HCT116 (cell line): ENCODE data around the gene KRTAP19-8. TPM values are rescaled to one million over a fixed set of nuclear protein-coding genes. Genes with fewer than 3 reads are reported as not detected.

Experiments
- ATAC-seq: fragments of 200-7000 bp; cut with Tn5 transposase; 2 replicates; pipeline ENCODE4 v1.9.1; 2020; ENCODE audit warnings: mild to moderate bottlenecking, moderate library complexity
- BruUV-seq: library from RNA; stranded (reverse); fragments of 400-500 nt; replicated peaks from 2 replicates; lab custom pipeline; 2021; lab: Mats Ljungman, UMichigan
- CTCF ChIA-PET: fragments of 300-600 bp; sonication (Branson Sonifier 250); formaldehyde crosslinking; loops from one replicate; lab custom pipeline; 2021; ENCODE audit warnings: antibody characterized with exemption; lab: Charles Lee
- POLR2A ChIA-PET: fragments of 300-600, 350-600 bp; sonication (Branson Sonifier 250); formaldehyde crosslinking; loops from one replicate; lab custom pipeline; 2021; ENCODE audit warnings: antibody characterized with exemption; lab: Charles Lee
- RAD21 ChIA-PET, 2 experiments: fragments of 300-600 bp; sonication (Branson Sonifier 250); formaldehyde crosslinking; loops; one replicate each; lab custom pipeline; 2023; ENCODE audit warnings: low total read pairs in 2 of 2; ENCODE audit not compliant: uncharacterized antibody in 2 of 2, unreplicated experiment in 2 of 2, low non-redundant PET in 1 of 2; lab: Charles Lee
- DNase-seq: peaks from one replicate; pipeline ENCODE4 v3.0.0-alpha.2; 2010; ENCODE audit warnings: low read depth, low spot score
- H2AFZ ChIP-seq: fragments of 200-600 bp; shearing (Covaris generic), sonication (generic); 2 replicates; pipeline ENCODE4 v1.6.1; 2017; ENCODE audit warnings: low read depth, mixed run types, mixed read lengths, antibody characterized with exemption, low read length; ENCODE audit not compliant: poor library complexity, severe bottlenecking
- H3K27ac ChIP-seq: 2 replicates; pipeline ENCODE4 v1.5.1; 2012; ENCODE audit warnings: low read depth, low read length
- H3K27me3 ChIP-seq: fragments of 200-600 bp; sonication (generic); 2 replicates; pipeline ENCODE4 v1.6.1; 2016; ENCODE audit warnings: mixed run types, low read length, mixed read lengths; ENCODE audit not compliant: insufficient read depth
- H3K36me3 ChIP-seq, 2 experiments: fragments of 200-500 bp in 1 of 2; fragments of 200-600 bp in 1 of 2; sonication (Bioruptor generic) in 1 of 2; sonication (generic) in 1 of 2; 2 replicates each; pipeline versions ENCODE4 v1.5.1 to v1.6.1; 2014 to 2016; ENCODE audit warnings: low read length in 2 of 2, inconsistent platforms in 1 of 2, mixed read lengths in 1 of 2, mixed run types in 1 of 2; ENCODE audit not compliant: insufficient read depth in 2 of 2, control insufficient read depth in 1 of 2
- H3K4me1 ChIP-seq, 2 experiments: fragments of 200-600 bp in 1 of 2; sonication (generic) in 1 of 2; 2 replicates each; pipeline versions ENCODE4 v1.5.1 to v1.6.1; 2012 to 2017; ENCODE audit warnings: low read length in 2 of 2, inconsistent platforms in 1 of 2, mild to moderate bottlenecking in 1 of 2, mixed read lengths in 1 of 2, mixed run types in 1 of 2, moderate library complexity in 1 of 2; ENCODE audit not compliant: insufficient read depth in 2 of 2, control insufficient read depth in 1 of 2
- H3K4me2 ChIP-seq: fragments of 200-600 bp; sonication (generic); 2 replicates; pipeline ENCODE4 v1.6.1; 2017; ENCODE audit warnings: mixed run types, low read length, mixed read lengths
- H3K4me3 ChIP-seq, 2 experiments: fragments of 200-600 bp in 1 of 2; sonication (generic) in 1 of 2; replicated peaks in 1 of 2; 2 replicates each; pipeline ENCODE4 v1.5.1; 2011 to 2016; ENCODE audit warnings: low read length in 2 of 2, control low read depth in 1 of 2, low read depth in 1 of 2, mild to moderate bottlenecking in 1 of 2, mixed read lengths in 1 of 2, mixed run types in 1 of 2
- H3K79me2 ChIP-seq: fragments of 200-600 bp; sonication (generic); 2 replicates; pipeline ENCODE4 v1.6.1; 2017; ENCODE audit warnings: mild to moderate bottlenecking, mixed run types, low read length, moderate library complexity, mixed read lengths; ENCODE audit not compliant: insufficient read depth
- H3K9ac ChIP-seq: fragments of 200-600 bp; sonication (generic); 2 replicates; pipeline ENCODE4 v1.6.1; 2016; ENCODE audit warnings: low read length, mixed read lengths
- H3K9me2 ChIP-seq: fragments of 200-600 bp; sonication (generic), shearing (Covaris generic); 2 replicates; pipeline ENCODE4 v1.6.1; 2017; ENCODE audit warnings: mixed run types, mild to moderate bottlenecking, moderate library complexity; ENCODE audit not compliant: insufficient read depth
- H3K9me3 ChIP-seq, 2 experiments: fragments of 200-500 bp in 1 of 2; fragments of 200-600 bp in 1 of 2; sonication (Bioruptor generic) in 1 of 2; sonication (generic) in 1 of 2; 2 replicates each; pipeline ENCODE4 v1.6.1; 2014 to 2017; ENCODE audit warnings: low read length in 2 of 2, mixed read lengths in 2 of 2, inconsistent platforms in 1 of 2, low read depth in 1 of 2, mild to moderate bottlenecking in 1 of 2, mixed run types in 1 of 2, moderate library complexity in 1 of 2; ENCODE audit not compliant: control insufficient read depth in 1 of 2, insufficient read depth in 1 of 2
- H4K20me1 ChIP-seq: fragments of 200-600 bp; sonication (generic), shearing (Covaris generic); 2 replicates; pipeline ENCODE4 v1.6.1; 2017; ENCODE audit warnings: mixed run types, mild to moderate bottlenecking, moderate library complexity; ENCODE audit not compliant: insufficient read depth
- CEBPB ChIP-seq: IDR thresholded peaks from 2 replicates; pipeline ENCODE4 v1.6.1; 2012; ENCODE audit warnings: low read depth
- TCF7L2 ChIP-seq: IDR thresholded peaks from 2 replicates; pipeline ENCODE4 v1.7.0; 2011; ENCODE audit warnings: borderline replicate concordance, inconsistent platforms; ENCODE audit not compliant: insufficient read depth, insufficient read length; ENCODE audit errors: extremely low read depth
- intact Hi-C: fragments of 100-400 bp; cut with micrococcal nuclease; formaldehyde crosslinking; loops from 2 replicates; pipeline ENCODE4 v1.10.0; 2022
- total RNA-seq: library from RNA; stranded (reverse); gene quantifications from one replicate; pipeline ENCODE4 v1.2.1, GENCODE V29; 2021; ENCODE audit not compliant: unreplicated experiment
- TF ChIP-seq, protein P1 (sequence below): IDR thresholded peaks from 2 replicates; pipeline ENCODE4 v1.6.1; 2011; ENCODE audit warnings: mild to moderate bottlenecking, low read length, moderate library complexity; ENCODE audit not compliant: insufficient replicate concordance; ENCODE audit errors: extremely low read depth

KRTAP19-8 gene
- total RNA-seq, 1 experiment from 2014 or later = not detected

DNA sequence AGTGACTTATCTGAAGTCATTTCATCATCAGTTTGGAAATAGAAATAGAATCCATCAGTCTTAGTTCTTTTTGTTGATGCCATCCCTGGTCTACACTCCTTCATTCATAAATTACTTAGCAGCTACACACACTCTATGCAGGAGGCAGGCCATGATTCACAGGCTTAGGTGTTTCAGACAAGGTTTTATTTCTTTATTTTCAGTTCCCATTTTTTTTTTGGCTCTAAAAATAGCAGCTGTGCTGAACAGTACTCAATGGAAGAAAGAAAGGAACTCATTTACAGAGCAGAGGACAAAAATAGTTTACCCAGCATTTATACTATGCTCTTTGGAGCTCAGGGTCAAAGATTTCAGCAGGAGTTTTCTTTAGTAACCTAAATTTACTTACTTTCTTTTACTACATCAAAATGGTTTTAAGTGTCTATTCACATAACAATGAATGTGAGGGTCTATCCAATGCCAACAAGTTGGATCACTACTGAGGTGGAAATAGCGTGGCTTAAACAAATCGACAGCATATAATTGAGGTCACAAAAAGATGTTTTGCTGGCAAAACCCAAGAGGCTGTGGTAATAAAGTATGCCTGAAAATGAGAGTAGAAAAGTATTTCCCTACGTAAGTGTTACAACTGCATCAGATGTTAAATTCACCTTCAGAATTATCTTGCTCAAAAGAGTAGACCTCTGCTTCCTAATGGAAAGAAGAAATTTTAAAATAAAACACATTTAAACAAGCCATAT is 7.7 kb downstream of the KRTAP19-8 start:
- no TSS peak for BruUV-seq
- DNase-seq (no peak), ATAC-seq (no peak)
- H4K20me1 ChIP-seq = no peaks in the 10 kb centered on the region
- H3K4me1 ChIP-seq = no peaks in the 10 kb centered on the region
- H3K4me2 ChIP-seq = no peak overlapping the region
- no peak overlapping the region for H3K4me3 ChIP-seq
- no peak for TF ChIP-seq CEBPB
- TF ChIP-seq, protein P1, sequence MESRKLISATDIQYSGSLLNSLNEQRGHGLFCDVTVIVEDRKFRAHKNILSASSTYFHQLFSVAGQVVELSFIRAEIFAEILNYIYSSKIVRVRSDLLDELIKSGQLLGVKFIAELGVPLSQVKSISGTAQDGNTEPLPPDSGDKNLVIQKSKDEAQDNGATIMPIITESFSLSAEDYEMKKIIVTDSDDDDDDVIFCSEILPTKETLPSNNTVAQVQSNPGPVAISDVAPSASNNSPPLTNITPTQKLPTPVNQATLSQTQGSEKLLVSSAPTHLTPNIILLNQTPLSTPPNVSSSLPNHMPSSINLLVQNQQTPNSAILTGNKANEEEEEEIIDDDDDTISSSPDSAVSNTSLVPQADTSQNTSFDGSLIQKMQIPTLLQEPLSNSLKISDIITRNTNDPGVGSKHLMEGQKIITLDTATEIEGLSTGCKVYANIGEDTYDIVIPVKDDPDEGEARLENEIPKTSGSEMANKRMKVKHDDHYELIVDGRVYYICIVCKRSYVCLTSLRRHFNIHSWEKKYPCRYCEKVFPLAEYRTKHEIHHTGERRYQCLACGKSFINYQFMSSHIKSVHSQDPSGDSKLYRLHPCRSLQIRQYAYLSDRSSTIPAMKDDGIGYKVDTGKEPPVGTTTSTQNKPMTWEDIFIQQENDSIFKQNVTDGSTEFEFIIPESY = no peak
- no peak overlapping the region for H3K27ac ChIP-seq
- H3K36me3 ChIP-seq = no peaks in the 10 kb centered on the region
- RAD21 ChIA-PET = no interaction called here
- H3K79me2 ChIP-seq = no peaks in the 10 kb centered on the region
- CTCF ChIA-PET = no interaction called here
- no peaks in the 10 kb centered on the region for H3K27me3 ChIP-seq
- no peak overlapping the region for H3K9ac ChIP-seq
- no peaks in the 10 kb centered on the region for H3K9me2 ChIP-seq
- intact Hi-C loops = no loop called here
- no peak overlapping the region for H2AFZ ChIP-seq
- POLR2A ChIA-PET = no interaction called here
- H3K9me3 ChIP-seq = no peaks in the 10 kb centered on the region

DNA sequence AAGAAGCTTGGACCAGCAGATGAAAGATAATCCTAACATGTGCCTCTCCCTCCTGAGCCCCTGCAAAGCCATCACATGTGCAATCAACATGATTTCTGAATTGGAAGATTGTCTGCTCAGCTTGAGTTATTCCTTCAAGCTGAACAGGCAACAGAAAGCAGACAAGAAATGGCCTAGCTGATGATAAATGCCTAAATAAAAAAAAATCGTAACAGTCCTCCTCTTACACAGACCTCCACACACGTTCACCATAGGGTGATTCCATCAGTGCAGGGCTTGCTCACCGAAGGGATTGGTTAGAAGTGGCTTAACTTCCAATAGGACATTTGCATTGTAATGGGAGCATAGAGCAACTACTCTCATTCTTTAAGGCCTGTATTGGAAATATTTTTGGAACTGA is 14.6 kb downstream of the KRTAP19-8 start:
- no peak for ATAC-seq
- no peaks in the 10 kb centered on the region for H3K9me2 ChIP-seq
- H3K79me2 ChIP-seq = no peaks in the 10 kb centered on the region
- DNase-seq = no peak
- no peak for TF ChIP-seq TCF7L2
- ChIA-PET CTCF (no interaction called here), RAD21 (no interaction called here), POLR2A (no interaction called here)
- H3K27ac ChIP-seq = no peak overlapping the region
- no peaks in the 10 kb centered on the region for H4K20me1 ChIP-seq
- intact Hi-C loops = no loop called here
- H3K4me3 ChIP-seq = no peak overlapping the region
- no peak overlapping the region for H3K9ac ChIP-seq
- no TSS peak for BruUV-seq
- H3K4me1 ChIP-seq = no peaks in the 10 kb centered on the region
- no peaks in the 10 kb centered on the region for H3K9me3 ChIP-seq
- H3K36me3 ChIP-seq = no peaks in the 10 kb centered on the region
- 0 out of 2 replicates have a peak, but pooled peaks cover 6% of the 10 kb centered on the region for H3K27me3 ChIP-seq
- H2AFZ ChIP-seq = no peak overlapping the region
- H3K4me2 ChIP-seq = no peak overlapping the region
